Activated naive CD8-positive, alpha-beta T cell (primary cell): ENCODE data around the gene FNBP1.
"Not testable (repeated sequence)": the region's sequence is repeated elsewhere in the genome, so short reads cannot be mapped to it uniquely, and the experiment has no call there.

ENCODE experiments used
- H3K27ac Mint-ChIP-seq: one replicate; pipeline ENCODE4 v1.8.0; 2021; ENCODE audit warnings: mixed read lengths
- H3K27me3 Mint-ChIP-seq: one replicate; pipeline ENCODE4 v1.8.0; 2021; ENCODE audit warnings: mixed read lengths
- H3K36me3 Mint-ChIP-seq: one replicate; pipeline ENCODE4 v1.8.0; 2021; ENCODE audit warnings: mixed read lengths
- H3K4me1 Mint-ChIP-seq: one replicate; pipeline ENCODE4 v1.8.0; 2021; ENCODE audit warnings: low read depth, mixed read lengths
- H3K4me3 Mint-ChIP-seq: one replicate; pipeline ENCODE4 v1.8.0; 2021; ENCODE audit warnings: mild to moderate bottlenecking, mixed read lengths
- H3K9me3 Mint-ChIP-seq: one replicate; pipeline ENCODE4 v1.8.0; 2021; ENCODE audit warnings: low read depth, mixed read lengths

Gene FNBP1

DNA sequence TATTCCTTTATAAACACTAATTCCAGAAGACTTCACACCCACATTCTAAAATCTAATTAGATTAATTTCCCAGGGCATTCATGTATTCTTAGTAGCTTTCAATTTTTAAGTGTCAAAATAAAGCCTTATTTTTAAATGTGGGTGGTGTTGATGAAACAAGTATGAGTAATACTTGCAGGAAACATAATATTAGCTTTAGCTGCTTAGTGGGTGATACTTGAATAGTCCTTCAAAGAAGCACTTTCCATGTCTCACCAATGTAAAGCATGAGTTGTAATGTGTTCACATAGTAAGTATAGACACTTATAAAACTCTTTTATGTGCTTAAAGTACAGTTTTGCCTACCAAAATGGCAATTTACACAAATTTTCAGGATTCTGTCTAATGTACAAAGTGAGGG is 6.9 kb downstream of the FNBP1 start:
- peaks cover 77% of the 10 kb centered on the region for H3K4me1 Mint-ChIP-seq
- peak overlapping the region; percentile 100 for H3K4me3 Mint-ChIP-seq
- no peaks in the 10 kb centered on the region for H3K27me3 Mint-ChIP-seq
- H3K9me3 Mint-ChIP-seq = no peaks in the 10 kb centered on the region
- peak overlapping the region; percentile 99 for H3K27ac Mint-ChIP-seq
- peaks cover 8% of the 10 kb centered on the region for H3K36me3 Mint-ChIP-seq

DNA sequence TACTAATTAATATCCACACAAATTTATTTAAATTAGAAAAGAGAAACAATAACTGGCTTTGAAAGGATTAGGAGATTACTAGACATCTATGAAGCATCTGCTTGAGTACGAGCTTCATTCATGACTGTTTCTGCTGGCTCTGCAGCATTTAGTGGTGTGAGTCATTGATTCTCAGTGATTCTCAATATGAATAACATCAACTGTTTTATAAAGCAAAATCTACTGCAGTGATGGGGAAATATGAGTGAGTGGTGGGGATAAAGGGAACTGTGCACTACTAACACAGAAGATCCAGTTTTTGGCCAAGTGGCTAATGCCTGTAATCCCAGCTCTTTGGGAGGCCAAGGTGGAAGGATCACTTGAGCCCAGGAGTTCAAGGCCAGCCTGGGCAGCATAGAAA is 8.4 kb downstream of the FNBP1 start:
- peaks cover 85% of the 10 kb centered on the region for H3K4me1 Mint-ChIP-seq
- H3K27me3 Mint-ChIP-seq = no peaks in the 10 kb centered on the region
- H3K4me3 Mint-ChIP-seq = peak overlapping the region; percentile 65
- peaks cover 8% of the 10 kb centered on the region for H3K36me3 Mint-ChIP-seq
- H3K27ac Mint-ChIP-seq = peak overlapping the region; percentile 99
- H3K9me3 Mint-ChIP-seq = no peaks in the 10 kb centered on the region

DNA sequence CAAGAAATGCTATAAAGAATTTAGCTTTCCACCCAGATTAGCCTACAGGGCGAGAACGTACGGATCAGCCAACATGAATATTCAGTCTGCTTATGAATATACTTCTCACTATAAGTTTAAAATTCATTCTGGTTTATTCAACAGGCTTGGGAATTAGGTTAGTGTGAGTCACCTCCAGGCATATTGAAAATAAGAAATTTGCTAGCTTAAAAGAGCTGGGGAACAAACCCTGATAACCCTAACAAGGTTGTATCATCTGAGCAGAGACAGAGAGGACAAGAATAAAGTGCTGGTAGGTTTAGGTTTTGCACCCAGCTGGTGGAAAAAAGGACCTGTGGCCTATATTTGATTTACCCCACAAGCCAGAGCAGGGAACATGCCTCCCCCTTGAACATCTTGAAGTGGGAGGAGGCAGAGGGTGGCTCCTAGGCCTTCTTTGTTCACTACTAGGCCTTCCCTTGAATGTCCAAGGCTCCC is 12.3 kb downstream of the FNBP1 start:
- no peaks in the 10 kb centered on the region for H3K9me3 Mint-ChIP-seq
- no peaks in the 10 kb centered on the region for H3K27me3 Mint-ChIP-seq
- H3K4me1 Mint-ChIP-seq = peaks cover 92% of the 10 kb centered on the region
- peak overlapping the region; percentile 90 for H3K27ac Mint-ChIP-seq
- peak overlapping the region; percentile 81 for H3K4me3 Mint-ChIP-seq
- peaks cover 17% of the 10 kb centered on the region for H3K36me3 Mint-ChIP-seq

DNA sequence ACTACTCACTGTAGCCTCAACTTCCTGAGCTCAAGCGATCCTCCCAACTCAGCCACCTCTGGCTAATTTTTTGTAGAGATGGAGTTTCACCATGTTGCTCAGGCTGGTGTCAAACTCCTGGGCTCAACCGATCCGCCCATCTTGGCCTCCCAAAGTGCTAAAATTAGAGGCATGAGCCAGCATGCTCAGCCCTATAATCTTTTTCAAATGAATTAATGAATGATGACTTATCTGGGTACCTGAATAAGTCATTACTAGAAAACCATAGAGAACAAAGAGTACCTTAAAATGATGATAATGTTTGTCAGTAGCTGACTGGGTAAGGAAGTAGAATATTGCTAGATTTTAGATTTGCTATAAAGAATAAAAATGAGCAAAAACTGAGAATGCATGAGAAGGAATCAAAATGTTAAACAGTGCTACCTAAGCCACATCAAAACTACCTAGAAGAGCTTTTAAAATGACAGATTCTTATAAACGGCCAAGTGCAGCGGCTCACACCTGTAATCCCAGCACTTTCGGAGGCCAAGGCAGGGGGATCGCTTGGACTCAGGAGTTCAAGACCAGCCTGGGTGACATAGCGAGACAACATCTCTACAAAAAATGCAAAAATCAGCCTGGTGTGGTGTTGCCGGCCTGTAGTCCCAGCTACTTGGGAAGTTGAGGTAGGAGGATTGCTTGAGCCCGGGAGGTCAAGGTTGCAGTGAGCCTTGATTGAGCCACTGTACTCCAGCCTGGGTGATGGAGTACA is 13.6 kb downstream of the FNBP1 start:
- peaks cover 19% of the 10 kb centered on the region for H3K36me3 Mint-ChIP-seq

DNA sequence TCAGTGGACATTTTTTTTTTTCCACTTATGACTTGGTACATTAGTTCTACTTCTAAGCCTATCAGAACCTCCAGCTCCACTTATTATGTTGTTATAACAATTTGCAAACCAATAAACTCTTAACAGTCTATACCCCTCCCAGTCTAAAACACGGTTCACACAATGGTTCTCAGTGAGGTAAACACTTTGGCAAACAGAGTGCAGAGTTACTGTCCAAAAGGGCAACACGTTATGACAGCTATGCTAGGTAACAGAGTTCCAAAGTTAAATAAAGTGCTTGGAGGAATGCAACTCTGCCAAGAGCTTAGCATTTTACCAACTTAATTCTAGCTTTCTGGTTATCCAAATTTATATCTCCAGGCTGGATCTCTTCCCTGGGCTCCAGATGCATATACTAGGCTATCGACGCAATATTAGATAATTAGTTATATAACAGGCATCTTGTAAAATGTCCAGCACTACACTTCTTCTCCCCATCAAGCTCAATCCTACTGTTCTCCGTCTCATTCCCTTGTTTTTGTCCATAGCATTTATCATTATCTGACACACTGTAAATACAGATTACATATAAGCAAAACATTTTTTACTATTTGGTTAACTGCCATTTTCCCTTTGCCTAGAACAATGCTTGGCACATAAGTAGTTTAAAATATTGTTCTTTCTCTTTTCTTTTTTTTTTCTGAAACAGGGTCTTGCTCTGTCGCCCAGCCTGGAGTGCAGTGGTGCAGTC is 14.3 kb downstream of the FNBP1 start:
- Mint-ChIP-seq H3K4me3 (peak overlapping the region; percentile 70), H3K9me3 (no peaks in the 10 kb centered on the region), H3K4me1 (peaks cover 96% of the 10 kb centered on the region), H3K36me3 (peaks cover 18% of the 10 kb centered on the region), H3K27ac (peak overlapping the region; percentile 90), H3K27me3 (no peaks in the 10 kb centered on the region)

More for the DNA sequence above, 13.6 kb downstream of the FNBP1 start:
- H3K4me3 Mint-ChIP-seq = peak overlapping the region; percentile 56
- no peaks in the 10 kb centered on the region for H3K27me3 Mint-ChIP-seq
- no peaks in the 10 kb centered on the region for H3K9me3 Mint-ChIP-seq
- peaks cover 90% of the 10 kb centered on the region for H3K4me1 Mint-ChIP-seq
- peak overlapping the region; percentile 90 for H3K27ac Mint-ChIP-seq

DNA sequence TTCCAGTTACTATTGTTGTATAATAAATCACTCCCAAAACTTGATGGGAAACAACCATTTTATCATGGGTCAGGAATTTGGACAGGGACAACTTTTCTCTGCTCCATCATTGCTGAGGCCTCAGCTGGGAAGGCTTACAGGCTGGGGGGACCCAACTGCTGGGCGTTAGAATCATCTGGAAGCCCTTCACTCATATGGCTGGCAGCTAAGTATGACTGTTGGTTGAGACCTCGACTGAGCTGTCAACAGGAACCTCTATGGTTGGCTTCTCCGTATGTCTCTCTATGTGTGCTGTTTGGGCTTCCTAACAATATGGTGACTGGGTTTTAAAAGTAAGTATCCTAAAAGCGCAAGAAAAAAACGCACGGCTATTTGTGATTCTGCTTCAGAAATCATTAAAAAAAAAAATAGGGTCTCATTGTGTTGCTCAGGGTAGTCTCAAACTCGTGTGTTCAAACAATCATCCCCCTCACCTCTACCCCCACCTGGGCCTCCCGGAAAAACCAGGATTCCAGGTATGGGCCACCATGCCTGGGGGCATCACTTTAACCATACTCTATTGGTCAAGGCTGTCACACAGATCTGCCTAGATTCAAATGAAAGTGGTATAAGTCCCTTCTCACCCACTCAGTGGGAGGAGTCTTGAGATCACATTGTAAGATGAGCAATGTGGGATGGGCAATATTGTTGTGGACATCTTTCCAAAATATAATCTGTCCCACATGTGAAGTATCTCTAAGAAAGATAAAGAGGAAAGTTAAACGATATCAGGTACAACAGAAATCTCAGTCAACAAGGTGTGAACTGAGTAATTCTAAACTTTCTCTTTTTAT is 15.2 kb downstream of the FNBP1 start:
- peaks cover 19% of the 10 kb centered on the region for H3K36me3 Mint-ChIP-seq
- peaks cover 98% of the 10 kb centered on the region for H3K4me1 Mint-ChIP-seq
- H3K4me3 Mint-ChIP-seq = peak overlapping the region; percentile 70
- no peaks in the 10 kb centered on the region for H3K27me3 Mint-ChIP-seq
- peak overlapping the region; percentile 90 for H3K27ac Mint-ChIP-seq
- H3K9me3 Mint-ChIP-seq = no peaks in the 10 kb centered on the region

DNA sequence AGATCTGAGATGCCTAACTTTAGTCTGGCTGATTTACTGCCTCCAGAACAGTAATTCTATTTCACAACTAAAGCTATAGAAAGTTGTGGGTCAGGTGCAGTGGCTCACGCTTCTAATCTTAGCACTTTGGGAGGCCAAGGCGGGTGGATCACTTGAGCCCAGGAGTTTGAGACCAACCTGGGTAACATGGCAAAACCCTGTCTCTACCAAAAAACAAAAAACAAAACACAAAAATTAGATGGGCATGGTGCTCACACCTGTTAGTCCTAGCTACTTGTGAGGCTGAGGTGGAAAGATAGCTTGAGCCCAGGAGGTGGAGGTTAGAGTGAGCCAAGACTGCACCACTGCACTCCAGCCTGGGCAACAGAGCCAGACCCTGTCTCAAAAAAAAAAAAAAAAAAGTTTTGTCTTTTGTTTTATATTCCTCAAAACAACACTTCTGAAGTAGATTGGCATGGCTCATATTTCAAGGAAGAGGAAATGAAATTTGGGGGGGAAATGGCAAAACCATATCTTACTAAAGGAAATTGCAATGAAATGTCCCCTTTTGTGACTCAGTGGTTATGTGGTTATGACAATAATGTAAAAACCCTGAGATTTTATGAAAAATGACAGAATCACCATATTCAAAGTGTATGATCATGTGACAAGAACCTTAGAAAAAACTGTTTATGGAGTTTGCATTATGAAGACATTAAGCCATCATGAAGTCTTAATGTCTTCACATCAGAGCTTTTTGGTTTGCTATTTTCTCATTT is 16.2 kb downstream of the FNBP1 start:
- peak overlapping the region; percentile 70 for H3K4me3 Mint-ChIP-seq
- no peaks in the 10 kb centered on the region for H3K27me3 Mint-ChIP-seq
- H3K4me1 Mint-ChIP-seq = peaks cover 94% of the 10 kb centered on the region
- H3K27ac Mint-ChIP-seq = peak overlapping the region; percentile 90
- H3K36me3 Mint-ChIP-seq = peaks cover 20% of the 10 kb centered on the region
- no peaks in the 10 kb centered on the region for H3K9me3 Mint-ChIP-seq

DNA sequence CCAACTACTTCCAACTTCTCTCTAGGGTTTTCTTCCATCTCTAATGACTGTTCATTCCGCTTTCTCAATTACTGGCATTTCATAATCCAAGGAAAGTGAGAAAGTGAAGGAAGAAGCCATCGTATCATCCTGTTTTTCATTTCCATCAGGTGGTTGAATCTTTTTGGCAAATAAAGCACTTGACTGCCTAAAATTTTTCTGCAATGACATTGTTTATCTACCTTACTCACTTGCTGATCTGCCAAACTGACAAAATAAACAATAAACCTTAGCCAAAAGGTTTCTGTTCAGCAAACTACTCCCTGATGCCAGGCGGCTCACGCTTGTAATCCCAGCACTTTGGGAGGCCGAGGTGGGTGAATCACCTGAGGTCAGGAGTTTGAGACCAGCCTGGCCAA is 18.4 kb downstream of the FNBP1 start:
- H3K9me3 Mint-ChIP-seq = no peaks in the 10 kb centered on the region
- no peaks in the 10 kb centered on the region for H3K27me3 Mint-ChIP-seq
- peaks cover 23% of the 10 kb centered on the region for H3K36me3 Mint-ChIP-seq
- H3K4me1 Mint-ChIP-seq = peaks cover 94% of the 10 kb centered on the region
- peak overlapping the region; percentile 99 for H3K27ac Mint-ChIP-seq
- H3K4me3 Mint-ChIP-seq = peak overlapping the region; percentile 30

DNA sequence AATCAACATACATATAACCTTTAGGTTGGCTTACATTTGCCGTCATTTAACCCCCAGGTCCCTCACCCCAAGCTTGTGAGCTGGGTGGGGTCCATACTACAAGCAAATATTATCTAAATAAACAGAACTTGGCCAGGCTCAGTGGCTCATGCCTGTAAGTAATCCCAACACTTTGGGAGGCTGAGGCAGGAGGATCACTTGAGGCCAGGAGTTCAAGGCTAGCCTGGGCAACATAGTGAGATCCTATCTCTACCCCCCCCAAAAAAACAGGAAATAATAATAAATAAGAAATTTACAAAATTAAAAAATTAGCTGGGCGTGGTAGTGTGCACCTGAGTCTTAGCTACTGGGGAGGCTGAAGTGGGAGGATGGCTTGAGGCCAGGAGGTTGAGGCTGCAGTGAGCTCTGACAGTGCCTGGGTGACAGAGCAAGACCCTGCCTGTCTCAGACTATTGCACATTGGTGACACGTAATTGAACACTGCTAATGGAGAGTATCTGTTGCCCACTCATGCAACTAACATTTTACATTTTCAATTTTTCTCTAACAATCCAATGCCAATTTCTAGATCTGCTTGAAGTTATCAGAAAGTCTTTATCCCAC is 18.9 kb downstream of the FNBP1 start:
- Mint-ChIP-seq H3K27me3 (no peaks in the 10 kb centered on the region), H3K36me3 (peaks cover 26% of the 10 kb centered on the region), H3K4me3 (peak overlapping the region; percentile 80), H3K9me3 (no peaks in the 10 kb centered on the region), H3K27ac (peak overlapping the region; percentile 99), H3K4me1 (peaks cover 93% of the 10 kb centered on the region)

DNA sequence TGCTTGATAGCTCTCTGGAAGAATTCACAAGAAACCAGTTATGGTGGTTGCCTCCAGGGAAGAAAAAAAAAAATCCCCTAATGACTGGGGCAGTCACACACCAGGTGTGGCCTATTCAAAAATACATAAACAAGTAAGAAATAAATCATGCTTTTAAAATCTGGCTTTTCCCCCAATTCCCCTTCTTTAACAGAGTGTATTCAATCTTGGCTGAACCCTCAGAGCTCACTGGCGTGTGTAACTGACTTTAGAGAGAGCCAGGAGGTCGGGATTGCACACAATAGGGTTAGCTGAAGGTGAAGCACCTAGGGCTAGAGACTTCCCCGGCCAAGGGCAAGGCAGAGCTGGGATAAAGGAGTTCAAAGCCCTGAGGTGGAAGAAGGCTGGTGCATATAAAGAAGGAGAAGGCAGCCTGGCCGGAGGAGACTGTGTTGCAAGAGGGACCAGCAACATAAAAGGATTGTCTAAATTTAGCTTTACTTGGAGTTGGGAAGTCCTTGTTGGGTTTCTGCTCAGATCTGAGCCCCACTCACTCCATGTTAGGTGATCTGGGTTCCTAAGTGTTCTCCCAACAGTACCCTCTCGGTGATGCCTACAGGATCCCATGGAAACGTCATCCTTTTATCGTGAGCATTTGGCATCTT is 19.7 kb downstream of the FNBP1 start:
- H3K36me3 Mint-ChIP-seq = peaks cover 24% of the 10 kb centered on the region
- H3K27ac Mint-ChIP-seq = peak overlapping the region; percentile 99
- H3K27me3 Mint-ChIP-seq = no peaks in the 10 kb centered on the region
- no peaks in the 10 kb centered on the region for H3K9me3 Mint-ChIP-seq
- H3K4me1 Mint-ChIP-seq = peaks cover 85% of the 10 kb centered on the region
- peak overlapping the region; percentile 80 for H3K4me3 Mint-ChIP-seq

DNA sequence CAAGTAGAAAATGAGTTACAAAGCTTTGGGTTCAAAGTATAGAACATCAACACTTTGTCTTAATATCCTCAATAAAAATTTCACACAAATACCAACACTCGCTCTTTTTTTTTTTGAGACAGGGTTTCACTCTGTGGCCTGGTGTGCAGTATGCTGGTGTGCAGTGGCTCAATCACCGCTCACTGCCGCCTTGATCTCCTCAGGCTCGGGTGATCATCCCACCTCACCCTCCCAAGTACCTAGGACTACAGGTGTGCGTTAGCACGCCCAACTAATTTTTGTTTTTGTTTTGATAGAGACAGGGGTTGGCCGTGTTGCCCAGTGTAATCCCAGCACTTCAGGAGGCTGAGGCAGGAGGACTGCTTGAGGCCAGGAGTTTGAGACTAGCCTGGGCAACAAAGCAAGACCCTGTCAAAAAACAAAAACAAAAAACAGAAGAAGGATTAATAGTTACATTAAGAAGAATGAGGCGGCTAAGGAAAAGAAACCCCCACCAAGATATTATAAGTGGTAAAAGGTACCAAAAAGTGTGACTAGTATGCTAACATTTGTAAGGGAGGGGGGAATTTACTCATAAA is 20.3 kb downstream of the FNBP1 start:
- peaks cover 19% of the 10 kb centered on the region for H3K36me3 Mint-ChIP-seq
- peak overlapping the region; percentile 99 for H3K27ac Mint-ChIP-seq

DNA sequence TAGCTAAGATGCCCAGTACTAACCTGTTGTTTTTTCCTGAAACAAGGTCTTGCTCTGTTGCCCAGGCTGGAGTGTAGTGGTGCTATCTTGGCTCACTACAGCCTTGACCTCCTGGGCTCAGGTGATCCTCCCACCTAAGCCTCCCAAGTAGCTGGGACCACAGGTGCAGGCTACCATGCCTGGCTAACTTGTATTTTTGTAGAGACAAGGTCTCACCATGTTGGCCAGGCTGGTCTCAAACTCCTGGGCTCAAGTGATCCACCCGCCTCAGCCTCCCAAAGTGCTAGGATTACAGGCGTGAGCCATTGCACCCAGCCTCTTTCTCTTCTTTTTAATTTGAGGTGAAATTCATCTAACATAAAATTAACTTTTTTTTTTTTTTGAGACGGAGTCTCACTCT is 21.1 kb downstream of the FNBP1 start:
- H3K9me3 Mint-ChIP-seq, H3K27me3 Mint-ChIP-seq: not testable (repeated sequence)
- H3K4me1 Mint-ChIP-seq = peaks cover 80% of the 10 kb centered on the region
- H3K36me3 Mint-ChIP-seq = peaks cover 21% of the 10 kb centered on the region
- peak overlapping the region; percentile 27 for H3K4me3 Mint-ChIP-seq
- H3K27ac Mint-ChIP-seq = peak overlapping the region; percentile 99

More for the DNA sequence above, 20.3 kb downstream of the FNBP1 start:
- Mint-ChIP-seq H3K27me3 (no peaks in the 10 kb centered on the region), H3K4me3 (peak overlapping the region; percentile 80), H3K4me1 (peaks cover 82% of the 10 kb centered on the region), H3K9me3 (no peaks in the 10 kb centered on the region)

DNA sequence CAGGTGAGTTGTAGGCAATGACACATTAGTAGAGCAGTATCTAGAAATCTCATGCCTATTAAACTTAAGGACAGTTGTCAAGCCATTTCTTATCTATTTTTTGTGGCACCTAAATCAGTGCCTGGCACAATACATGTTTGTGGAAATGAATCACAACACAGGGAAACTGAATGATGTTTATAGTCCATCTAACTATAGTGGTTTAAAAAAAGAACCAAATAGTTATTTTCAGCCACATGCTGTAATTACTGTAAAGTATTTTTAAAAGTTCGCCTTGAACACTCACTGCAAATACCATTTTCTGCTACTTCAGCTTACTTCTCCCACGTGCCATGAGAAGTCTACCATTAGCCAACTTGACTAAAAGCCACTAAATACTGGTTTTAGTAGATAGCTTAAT is 21.9 kb downstream of the FNBP1 start:
- no peaks in the 10 kb centered on the region for H3K9me3 Mint-ChIP-seq
- H3K27me3 Mint-ChIP-seq = no peaks in the 10 kb centered on the region
- peaks cover 27% of the 10 kb centered on the region for H3K36me3 Mint-ChIP-seq
- H3K27ac Mint-ChIP-seq = peak overlapping the region; percentile 99
- H3K4me3 Mint-ChIP-seq = peak overlapping the region; percentile 27
- H3K4me1 Mint-ChIP-seq = peaks cover 80% of the 10 kb centered on the region
